WTC11 (cell line): ENCODE measurements around the gene FAM217B.

ENCODE experiments used
- ELF4 ChIP-seq: sonication (generic); formaldehyde crosslinking; IDR thresholded peaks from 2 replicates; pipeline ENCODE4 v1.8.1; 2022; ENCODE audit warnings: low read depth, mild to moderate bottlenecking, moderate library complexity, missing genetic modification reagents
- ESRRA ChIP-seq: sonication (generic); formaldehyde crosslinking; IDR thresholded peaks from 2 replicates; pipeline ENCODE4 v1.8.1; 2022; ENCODE audit warnings: mild to moderate bottlenecking, missing genetic modification reagents, borderline replicate concordance
- ETV6 ChIP-seq: sonication (generic); formaldehyde crosslinking; IDR thresholded peaks from 2 replicates; pipeline ENCODE4 v1.8.1; 2022; ENCODE audit warnings: mild to moderate bottlenecking, missing genetic modification reagents
- GABPB1 ChIP-seq: sonication (generic); formaldehyde crosslinking; IDR thresholded peaks from 2 replicates; pipeline ENCODE4 v1.8.1; 2023; ENCODE audit warnings: mild to moderate bottlenecking, missing genetic modification reagents
- JUN ChIP-seq: sonication (generic); formaldehyde crosslinking; IDR thresholded peaks from 2 replicates; pipeline ENCODE4 v1.8.0; 2023; ENCODE audit warnings: mild to moderate bottlenecking, missing genetic modification reagents
- NFYB ChIP-seq: sonication (generic); formaldehyde crosslinking; conservative IDR thresholded peaks from 2 replicates; pipeline ENCODE4 v1.8.0; 2022; ENCODE audit warnings: low read depth, missing genetic modification reagents
- TEAD1 ChIP-seq: sonication (generic); formaldehyde crosslinking; IDR thresholded peaks from 2 replicates; pipeline ENCODE4 v1.8.0; 2022; ENCODE audit warnings: mild to moderate bottlenecking, missing genetic modification reagents
- TEAD4 ChIP-seq: sonication (generic); formaldehyde crosslinking; IDR thresholded peaks from 2 replicates; pipeline ENCODE4 v1.8.0; 2022; ENCODE audit warnings: mild to moderate bottlenecking, missing genetic modification reagents
- TF ChIP-seq, protein P1 (sequence below): fragments of 200-600 bp; IDR thresholded peaks from 2 replicates; pipeline ENCODE4 v1.8.0; 2022; ENCODE audit warnings: antibody characterized with exemption
- TF ChIP-seq, protein P2 (sequence below): sonication (generic); formaldehyde crosslinking; IDR thresholded peaks from 2 replicates; pipeline ENCODE4 v1.8.0; 2022; ENCODE audit warnings: missing genetic modification reagents
- TF ChIP-seq, protein P3 (sequence below): sonication (generic); formaldehyde crosslinking; IDR thresholded peaks from 2 replicates; pipeline ENCODE4 v1.8.1; 2022; ENCODE audit warnings: missing genetic modification reagents, borderline replicate concordance
- TF ChIP-seq, protein P4 (sequence below): sonication (generic); formaldehyde crosslinking; IDR thresholded peaks from 2 replicates; pipeline ENCODE4 v1.8.0; 2022; ENCODE audit warnings: mild to moderate bottlenecking, missing genetic modification reagents
- TF ChIP-seq, protein P5 (sequence below): sonication (generic); formaldehyde crosslinking; IDR thresholded peaks from 2 replicates; pipeline ENCODE4 v1.8.0; 2023; ENCODE audit warnings: mild to moderate bottlenecking, missing genetic modification reagents

DNA sequence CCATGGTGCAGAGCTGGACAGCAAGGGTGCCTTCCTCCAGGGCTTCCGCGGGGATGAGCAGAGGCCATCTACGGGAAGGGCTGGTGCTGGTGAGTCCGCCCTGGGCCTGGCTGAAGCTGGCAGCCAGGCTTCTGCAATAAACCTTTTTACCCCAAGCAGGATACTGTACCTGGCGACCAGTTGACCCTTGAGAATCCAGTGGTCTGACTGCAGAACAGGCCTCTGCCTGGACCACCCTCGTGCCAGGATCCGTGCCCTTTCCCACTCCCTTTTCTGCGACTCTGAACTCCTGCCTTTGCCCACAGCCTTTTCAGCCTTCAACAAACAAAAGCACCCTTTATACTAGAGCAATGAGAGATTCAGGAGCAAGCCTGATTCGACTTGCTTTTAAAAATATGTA is 36.9 kb downstream of the FAM217B start:
- TF ChIP-seq, protein P1, sequence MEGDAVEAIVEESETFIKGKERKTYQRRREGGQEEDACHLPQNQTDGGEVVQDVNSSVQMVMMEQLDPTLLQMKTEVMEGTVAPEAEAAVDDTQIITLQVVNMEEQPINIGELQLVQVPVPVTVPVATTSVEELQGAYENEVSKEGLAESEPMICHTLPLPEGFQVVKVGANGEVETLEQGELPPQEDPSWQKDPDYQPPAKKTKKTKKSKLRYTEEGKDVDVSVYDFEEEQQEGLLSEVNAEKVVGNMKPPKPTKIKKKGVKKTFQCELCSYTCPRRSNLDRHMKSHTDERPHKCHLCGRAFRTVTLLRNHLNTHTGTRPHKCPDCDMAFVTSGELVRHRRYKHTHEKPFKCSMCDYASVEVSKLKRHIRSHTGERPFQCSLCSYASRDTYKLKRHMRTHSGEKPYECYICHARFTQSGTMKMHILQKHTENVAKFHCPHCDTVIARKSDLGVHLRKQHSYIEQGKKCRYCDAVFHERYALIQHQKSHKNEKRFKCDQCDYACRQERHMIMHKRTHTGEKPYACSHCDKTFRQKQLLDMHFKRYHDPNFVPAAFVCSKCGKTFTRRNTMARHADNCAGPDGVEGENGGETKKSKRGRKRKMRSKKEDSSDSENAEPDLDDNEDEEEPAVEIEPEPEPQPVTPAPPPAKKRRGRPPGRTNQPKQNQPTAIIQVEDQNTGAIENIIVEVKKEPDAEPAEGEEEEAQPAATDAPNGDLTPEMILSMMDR: no peak
- TF ChIP-seq, protein P2, sequence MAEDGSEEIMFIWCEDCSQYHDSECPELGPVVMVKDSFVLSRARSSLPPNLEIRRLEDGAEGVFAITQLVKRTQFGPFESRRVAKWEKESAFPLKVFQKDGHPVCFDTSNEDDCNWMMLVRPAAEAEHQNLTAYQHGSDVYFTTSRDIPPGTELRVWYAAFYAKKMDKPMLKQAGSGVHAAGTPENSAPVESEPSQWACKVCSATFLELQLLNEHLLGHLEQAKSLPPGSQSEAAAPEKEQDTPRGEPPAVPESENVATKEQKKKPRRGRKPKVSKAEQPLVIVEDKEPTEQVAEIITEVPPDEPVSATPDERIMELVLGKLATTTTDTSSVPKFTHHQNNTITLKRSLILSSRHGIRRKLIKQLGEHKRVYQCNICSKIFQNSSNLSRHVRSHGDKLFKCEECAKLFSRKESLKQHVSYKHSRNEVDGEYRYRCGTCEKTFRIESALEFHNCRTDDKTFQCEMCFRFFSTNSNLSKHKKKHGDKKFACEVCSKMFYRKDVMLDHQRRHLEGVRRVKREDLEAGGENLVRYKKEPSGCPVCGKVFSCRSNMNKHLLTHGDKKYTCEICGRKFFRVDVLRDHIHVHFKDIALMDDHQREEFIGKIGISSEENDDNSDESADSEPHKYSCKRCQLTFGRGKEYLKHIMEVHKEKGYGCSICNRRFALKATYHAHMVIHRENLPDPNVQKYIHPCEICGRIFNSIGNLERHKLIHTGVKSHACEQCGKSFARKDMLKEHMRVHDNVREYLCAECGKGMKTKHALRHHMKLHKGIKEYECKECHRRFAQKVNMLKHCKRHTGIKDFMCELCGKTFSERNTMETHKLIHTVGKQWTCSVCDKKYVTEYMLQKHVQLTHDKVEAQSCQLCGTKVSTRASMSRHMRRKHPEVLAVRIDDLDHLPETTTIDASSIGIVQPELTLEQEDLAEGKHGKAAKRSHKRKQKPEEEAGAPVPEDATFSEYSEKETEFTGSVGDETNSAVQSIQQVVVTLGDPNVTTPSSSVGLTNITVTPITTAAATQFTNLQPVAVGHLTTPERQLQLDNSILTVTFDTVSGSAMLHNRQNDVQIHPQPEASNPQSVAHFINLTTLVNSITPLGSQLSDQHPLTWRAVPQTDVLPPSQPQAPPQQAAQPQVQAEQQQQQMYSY (CRISPR knock-in tag): no peak
- TF ChIP-seq ETV6 (CRISPR knock-in tag) (no peak), JUN (CRISPR knock-in tag) (no peak), ELF4 (CRISPR knock-in tag) (no peak), ESRRA (CRISPR knock-in tag) (no peak), NFYB (CRISPR knock-in tag) (no peak), TEAD1 (CRISPR knock-in tag) (no peak), TEAD4 (CRISPR knock-in tag) (no peak), GABPB1 (no peak)
- TF ChIP-seq, protein P3, sequence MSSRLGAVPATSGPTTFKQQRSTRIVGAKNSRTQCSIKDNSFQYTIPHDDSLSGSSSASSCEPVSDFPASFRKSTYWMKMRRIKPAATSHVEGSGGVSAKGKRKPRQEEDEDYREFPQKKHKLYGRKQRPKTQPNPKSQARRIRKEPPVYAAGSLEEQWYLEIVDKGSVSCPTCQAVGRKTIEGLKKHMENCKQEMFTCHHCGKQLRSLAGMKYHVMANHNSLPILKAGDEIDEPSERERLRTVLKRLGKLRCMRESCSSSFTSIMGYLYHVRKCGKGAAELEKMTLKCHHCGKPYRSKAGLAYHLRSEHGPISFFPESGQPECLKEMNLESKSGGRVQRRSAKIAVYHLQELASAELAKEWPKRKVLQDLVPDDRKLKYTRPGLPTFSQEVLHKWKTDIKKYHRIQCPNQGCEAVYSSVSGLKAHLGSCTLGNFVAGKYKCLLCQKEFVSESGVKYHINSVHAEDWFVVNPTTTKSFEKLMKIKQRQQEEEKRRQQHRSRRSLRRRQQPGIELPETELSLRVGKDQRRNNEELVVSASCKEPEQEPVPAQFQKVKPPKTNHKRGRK (CRISPR knock-in tag): no peak
- TF ChIP-seq, protein P4, sequence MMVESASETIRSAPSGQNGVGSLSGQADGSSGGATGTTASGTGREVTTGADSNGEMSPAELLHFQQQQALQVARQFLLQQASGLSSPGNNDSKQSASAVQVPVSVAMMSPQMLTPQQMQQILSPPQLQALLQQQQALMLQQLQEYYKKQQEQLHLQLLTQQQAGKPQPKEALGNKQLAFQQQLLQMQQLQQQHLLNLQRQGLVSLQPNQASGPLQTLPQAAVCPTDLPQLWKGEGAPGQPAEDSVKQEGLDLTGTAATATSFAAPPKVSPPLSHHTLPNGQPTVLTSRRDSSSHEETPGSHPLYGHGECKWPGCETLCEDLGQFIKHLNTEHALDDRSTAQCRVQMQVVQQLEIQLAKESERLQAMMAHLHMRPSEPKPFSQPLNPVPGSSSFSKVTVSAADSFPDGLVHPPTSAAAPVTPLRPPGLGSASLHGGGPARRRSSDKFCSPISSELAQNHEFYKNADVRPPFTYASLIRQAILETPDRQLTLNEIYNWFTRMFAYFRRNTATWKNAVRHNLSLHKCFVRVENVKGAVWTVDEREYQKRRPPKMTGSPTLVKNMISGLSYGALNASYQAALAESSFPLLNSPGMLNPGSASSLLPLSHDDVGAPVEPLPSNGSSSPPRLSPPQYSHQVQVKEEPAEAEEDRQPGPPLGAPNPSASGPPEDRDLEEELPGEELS (CRISPR knock-in tag): no peak
- TF ChIP-seq, protein P5, sequence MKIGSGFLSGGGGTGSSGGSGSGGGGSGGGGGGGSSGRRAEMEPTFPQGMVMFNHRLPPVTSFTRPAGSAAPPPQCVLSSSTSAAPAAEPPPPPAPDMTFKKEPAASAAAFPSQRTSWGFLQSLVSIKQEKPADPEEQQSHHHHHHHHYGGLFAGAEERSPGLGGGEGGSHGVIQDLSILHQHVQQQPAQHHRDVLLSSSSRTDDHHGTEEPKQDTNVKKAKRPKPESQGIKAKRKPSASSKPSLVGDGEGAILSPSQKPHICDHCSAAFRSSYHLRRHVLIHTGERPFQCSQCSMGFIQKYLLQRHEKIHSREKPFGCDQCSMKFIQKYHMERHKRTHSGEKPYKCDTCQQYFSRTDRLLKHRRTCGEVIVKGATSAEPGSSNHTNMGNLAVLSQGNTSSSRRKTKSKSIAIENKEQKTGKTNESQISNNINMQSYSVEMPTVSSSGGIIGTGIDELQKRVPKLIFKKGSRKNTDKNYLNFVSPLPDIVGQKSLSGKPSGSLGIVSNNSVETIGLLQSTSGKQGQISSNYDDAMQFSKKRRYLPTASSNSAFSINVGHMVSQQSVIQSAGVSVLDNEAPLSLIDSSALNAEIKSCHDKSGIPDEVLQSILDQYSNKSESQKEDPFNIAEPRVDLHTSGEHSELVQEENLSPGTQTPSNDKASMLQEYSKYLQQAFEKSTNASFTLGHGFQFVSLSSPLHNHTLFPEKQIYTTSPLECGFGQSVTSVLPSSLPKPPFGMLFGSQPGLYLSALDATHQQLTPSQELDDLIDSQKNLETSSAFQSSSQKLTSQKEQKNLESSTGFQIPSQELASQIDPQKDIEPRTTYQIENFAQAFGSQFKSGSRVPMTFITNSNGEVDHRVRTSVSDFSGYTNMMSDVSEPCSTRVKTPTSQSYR (CRISPR knock-in tag): no peak
